ENCODE data around the gene SLC25A18.

The SLC25A18 gene

GRCh38 chr22:17569971-17570511, 6.7 kb downstream of the SLC25A18 start:
- DNase-seq (ENCODE audit: low read depth in 2 of 2), result no peak

DNA sequence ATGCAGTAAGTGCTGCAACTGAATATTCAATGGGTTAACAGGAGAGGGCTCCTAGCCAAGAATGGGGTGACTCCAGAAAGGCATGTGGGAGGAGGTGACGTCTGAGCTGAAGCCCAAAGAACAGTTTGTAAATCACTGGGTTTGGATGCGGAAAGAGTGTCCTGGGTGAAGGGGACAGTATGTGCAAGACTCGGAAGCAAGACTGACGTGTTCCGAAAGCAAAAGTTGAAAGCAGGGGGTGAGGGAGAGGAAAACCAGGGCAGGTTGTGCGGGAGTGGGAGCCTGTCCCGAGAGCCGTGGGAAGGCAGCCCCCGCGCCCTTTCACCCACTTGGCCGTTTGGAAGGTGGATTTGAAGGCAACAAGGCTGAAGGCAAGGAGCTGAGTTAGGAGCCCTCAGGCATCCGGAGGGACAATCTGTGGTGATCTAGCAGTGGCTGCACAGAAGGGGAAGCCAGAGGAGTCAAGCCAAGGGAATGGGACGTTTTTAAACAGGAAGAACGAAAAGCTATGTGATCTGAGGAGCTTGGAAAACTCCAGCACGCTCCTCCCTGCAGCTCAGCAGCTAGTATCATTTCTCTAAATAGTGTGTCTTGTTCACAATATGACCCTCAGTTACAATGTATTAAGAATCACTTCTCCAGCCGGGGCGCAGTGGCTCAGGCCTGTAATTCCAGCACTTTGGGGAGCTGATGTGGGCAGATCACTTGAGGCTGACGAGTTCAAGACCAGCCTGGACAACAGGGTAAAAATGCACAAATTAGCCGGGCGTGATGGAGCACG, 7.7 kb downstream of the SLC25A18 start:
- DNase-seq (ENCODE audit: low read depth in 2 of 2), result no peak

DNA sequence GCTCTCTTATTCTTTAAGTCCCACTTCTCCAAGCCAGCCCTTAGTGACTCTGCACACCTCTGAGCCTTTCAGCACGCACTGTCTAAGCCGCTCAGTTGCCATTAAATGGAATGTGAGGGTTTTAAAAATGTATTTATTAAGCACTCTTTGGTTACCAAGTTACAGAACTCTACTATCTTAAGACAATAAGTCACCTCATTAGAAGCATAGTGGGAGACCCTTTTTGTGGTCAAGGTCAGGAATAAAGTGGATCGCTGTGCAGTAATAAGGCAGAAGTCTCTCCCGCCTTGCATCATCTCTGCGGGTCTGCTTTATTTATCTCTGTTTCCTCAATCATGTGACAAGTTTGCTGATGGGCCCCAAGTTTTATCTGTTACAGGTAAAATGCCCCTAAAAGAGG, 11.9 kb downstream of the SLC25A18 start:
- DNase-seq (ENCODE audit: low read depth in 2 of 2), result no peak

GRCh38 chr22:17575681-17576080, 12.4 kb downstream of the SLC25A18 start:
- no peak for DNase-seq (ENCODE audit: low read depth in 2 of 2)

DNA sequence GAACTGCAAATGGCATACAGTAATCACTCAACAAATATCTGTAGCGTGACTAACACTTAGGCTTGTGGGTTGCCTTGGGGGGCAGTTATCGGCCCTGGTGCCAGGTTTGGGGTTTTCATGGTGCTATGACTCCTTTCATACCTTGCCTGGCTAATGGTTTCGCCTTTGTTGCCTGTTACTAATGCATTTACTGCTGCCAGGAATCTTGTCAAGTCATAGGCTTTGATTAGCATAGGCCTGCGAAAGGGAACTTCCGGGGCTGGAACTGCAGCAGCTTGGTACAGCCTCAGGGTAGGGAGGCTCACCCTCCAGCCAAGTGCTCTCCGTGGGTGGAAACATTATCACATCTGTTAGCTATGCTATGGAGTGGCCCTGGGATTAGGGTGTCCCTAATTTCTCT, 13.2 kb downstream of the SLC25A18 start:
- DNase-seq (ENCODE audit: low read depth in 2 of 2), result no peak

DNA sequence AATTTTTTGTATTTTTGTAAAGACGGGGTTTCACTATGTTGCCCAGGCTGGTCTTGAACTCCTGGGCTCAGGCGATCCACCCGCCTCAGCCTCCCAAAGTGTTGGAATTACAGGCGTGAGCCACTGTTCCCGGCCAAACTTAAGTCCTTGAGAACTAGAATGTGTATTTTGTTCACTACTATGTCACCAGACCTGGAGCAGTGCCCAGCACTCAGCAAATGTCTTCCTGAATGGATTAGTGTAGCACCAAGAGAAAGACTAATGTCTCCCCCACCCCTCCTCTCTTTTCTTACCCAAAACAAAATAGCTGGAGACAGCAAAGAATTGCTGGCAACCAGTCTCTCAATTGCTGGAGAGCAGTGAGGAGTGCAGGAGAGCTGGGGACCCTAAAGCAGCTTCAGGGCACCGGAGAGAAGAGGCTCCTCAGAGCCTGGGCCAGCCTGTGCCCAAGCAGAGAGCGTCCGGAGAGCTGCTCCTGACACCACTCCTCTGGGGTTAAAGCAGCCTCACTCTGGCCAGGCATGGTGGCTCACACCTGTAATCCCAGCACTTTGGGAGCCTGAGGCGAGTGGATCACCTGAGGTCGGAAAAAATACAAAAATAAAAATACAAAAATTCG, 14.9 kb downstream of the SLC25A18 start:
- DNase-seq (ENCODE audit: low read depth in 2 of 2), result no peak

GRCh38 chr22:17579535-17579981, 16.3 kb downstream of the SLC25A18 start:
- DNase-seq (ENCODE audit: low read depth in 2 of 2), result no peak

DNA sequence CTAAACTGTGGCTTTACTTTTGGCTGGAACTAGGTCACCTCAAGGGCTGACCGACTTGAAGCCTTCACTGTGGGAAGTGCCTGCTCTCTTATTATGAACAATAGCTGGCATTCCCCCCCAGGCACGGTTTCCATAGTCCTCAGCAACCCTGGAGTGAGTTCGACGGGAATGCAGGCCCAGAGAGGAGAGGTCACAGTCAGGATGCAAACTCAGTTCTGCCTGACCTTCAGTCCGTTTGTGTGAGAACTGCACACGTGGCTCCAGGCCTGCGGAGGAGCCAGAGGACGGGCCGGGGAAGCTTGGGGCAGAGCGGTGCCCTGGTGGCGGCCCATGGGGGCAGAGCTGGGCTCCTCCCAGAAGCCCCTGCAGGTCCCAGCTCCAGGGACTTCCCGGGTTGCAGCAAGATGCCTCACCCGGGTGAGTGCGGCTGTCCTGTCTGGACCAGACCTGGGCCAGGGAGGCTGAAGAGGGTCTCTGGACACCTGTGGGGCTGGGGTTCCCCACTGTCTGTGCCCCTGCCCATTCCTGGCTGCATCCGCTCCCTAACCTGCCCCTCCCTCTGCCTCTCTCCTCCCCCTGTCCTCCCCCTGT, 17.2 kb downstream of the SLC25A18 start:
- DNase-seq (ENCODE audit: low read depth in 2 of 2), result no peak

GRCh38 chr22:17581056-17581455, 17.8 kb downstream of the SLC25A18 start:
- no peak for DNase-seq (ENCODE audit: low read depth in 2 of 2)

DNA sequence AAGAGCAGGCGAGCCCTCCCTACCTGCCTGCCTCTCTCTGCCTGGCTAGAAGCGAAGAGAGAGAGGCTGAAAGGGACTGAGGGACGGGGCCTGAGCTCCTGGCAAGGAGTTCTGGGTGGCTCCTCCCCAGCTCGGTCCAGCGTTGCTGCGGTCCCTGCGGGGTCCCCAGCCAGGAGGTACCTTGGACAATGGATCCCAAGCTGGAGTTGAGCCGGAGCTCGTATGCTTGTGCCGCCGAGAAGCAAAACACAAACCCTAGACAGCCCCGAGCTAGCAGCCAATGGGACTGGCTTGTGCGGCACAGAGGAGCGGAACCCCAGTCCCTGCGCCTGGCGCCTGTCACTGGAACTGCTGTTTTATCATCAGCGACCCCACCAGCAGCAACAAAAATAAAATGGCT, 18.3 kb downstream of the SLC25A18 start:
- no peak for DNase-seq (ENCODE audit: low read depth in 2 of 2)

DNA sequence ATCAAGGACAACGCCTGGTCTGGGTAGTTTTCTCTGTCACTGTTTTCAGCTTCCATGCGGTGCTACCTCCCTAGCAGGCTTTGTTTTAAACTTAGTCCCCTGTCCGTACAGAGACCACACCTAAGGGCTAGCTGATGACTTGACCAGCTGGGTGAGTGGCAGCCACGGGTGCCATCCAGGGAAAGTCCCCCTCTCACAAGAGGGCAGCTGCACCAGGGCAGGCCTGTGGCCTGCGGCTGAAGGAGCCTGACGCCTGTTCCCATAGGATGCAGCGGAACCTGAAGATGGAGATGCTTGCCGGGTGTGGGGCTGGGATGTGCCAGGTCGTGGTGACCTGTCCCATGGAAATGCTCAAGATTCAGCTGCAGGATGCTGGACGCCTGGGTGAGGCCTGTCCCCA, 19.9 kb downstream of the SLC25A18 start:
- no peak for DNase-seq (ENCODE audit: low read depth in 2 of 2)

DNA sequence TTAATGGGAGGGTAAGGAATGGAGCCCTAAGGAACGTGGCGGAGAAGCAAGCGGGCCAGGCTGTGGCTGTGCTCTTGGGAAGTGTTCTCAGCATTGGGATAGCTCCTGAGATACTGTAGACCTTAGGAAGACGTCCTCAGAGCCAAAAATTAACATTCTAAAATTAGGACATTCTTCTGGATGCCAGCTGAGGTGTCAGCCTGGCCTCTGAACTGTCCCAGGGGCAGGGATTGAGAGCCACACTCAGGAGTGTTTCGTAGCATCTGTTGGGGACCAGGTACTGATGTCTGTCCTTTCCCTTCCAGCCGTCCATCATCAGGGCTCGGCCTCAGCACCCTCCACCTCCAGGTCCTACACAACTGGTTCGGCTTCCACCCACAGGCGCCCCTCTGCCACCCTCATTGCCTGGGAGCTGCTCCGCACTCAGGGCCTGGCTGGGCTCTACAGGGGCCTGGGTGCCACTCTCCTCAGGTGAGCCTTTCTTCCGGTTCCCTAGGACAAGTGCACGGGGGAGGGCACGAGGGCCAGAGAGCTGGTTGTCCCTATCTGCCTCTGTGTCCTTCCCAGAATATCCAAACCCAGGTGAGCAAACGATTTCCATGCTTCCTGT, 23.6 kb downstream of the SLC25A18 start:
- DNase-seq (ENCODE audit: low read depth in 2 of 2), result no peak

DNA sequence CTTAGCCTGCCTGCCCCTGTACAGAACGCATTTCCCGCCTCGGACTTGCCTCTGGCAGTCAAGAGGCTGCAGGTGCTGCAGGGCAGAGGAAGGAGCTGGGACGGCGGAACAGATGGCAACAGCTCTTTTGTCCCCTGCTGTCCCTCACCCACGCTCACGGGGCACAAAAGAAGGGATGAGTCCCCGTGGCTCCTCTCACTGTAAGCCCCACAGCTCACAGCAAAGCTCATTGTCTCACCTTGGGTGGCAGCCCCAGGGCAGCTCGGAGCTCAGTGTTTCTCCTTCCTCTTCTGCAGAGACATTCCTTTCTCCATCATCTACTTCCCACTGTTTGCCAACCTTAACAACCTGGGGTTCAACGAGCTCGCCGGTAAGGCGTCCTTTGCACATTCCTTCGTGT, 24.3 kb downstream of the SLC25A18 start:
- DNase-seq (ENCODE audit: low read depth in 2 of 2), result no peak

DNA sequence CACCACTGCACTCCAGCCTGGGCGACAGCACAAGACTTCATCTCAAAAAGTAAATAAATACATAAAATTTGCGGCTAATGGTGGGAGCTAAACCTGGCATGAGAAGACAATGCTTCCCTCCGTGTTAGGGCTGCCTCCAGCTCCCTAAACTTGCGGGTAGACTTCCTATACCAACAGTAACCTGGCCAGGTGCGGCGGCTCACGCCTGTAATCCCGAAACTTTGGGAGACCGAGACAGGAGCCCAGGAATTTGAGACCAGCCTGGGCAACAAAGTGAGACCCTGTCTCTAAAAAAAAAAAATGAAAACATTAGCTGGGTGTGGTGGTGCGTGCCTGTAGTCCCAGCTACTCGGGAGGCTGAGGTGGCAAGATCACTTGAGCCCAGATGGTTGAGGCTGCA, 25.3 kb downstream of the SLC25A18 start:
- no peak for DNase-seq (ENCODE audit: low read depth in 2 of 2)

- no peak for DNase-seq (ENCODE audit: low read depth in 2 of 2)
These were observed 26.6 kb downstream of the SLC25A18 start for GRCh38 chr22:17589810-17590375.

GRCh38 chr22:17590586-17590985, 27.3 kb downstream of the SLC25A18 start:
- DNase-seq (ENCODE audit: low read depth in 2 of 2), result no peak

DNA sequence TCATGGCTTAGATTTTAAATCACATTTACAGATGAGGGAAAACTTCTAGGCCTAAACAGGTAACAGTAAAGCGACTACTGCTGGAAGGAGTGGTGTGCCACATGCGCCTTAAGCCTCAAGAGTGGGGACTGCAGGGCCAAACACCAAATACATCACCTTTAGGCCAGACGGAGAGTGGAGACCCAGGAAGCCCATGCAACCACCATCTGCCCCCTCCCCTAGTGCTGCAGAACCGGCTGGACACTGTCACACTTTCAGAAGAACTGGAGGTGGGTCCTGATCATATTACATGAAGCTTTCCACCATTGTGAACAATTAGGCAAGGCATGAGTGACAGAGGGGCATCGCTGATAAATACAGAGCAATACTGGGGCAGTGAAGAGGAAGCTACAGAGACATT, 28.9 kb downstream of the SLC25A18 start:
- no peak for DNase-seq (ENCODE audit: low read depth in 2 of 2)

DNA sequence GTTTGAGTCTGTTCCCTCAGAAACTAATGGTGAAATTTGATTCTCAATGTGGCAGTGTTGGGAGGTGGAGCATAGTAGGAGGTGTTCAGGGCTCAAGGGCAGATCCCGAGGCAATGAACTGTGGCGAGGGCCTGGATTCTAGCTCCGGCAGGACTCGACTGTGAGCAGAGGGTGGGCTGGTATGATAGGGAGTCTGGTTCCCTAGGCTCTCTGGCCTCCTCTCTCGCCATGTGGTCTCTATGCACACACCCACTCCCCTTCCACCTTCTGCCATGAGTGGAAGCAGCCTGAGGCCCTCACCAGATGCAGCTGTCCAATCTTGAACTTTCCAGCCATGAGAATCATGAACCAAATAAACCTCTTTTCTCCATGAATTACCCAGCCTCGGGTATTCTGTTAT, 32.9 kb downstream of the SLC25A18 start:
- DNase-seq (ENCODE audit: low read depth in 2 of 2), result no peak

DNA sequence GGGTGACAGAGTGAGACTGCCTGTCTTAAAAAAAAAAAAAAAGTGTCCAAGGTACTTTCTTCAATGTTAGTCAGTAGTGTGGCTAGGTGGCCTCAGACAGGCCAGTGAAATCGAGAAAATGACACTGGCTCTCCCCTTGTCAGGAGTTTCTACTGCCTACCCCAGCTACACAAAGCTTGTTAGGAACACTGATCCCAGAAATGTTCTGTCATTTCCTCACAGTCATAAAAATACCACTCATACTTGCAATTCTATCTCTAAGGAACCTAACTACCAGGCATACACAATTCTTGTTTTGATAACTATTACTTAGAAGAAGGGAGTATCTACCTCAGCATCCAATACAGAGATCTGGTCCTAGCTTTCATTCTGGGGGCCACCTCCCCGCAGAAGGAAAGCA, 33.9 kb downstream of the SLC25A18 start:
- DNase-seq (ENCODE audit: low read depth in 2 of 2), result no peak

- no peak for DNase-seq (ENCODE audit: low read depth in 2 of 2)
These were observed 35.0 kb downstream of the SLC25A18 start for GRCh38 chr22:17598318-17598717.

GRCh38 chr22:17601031-17601430, 37.7 kb downstream of the SLC25A18 start:
- DNase-seq (ENCODE audit: low read depth in 2 of 2), result no peak

DNA sequence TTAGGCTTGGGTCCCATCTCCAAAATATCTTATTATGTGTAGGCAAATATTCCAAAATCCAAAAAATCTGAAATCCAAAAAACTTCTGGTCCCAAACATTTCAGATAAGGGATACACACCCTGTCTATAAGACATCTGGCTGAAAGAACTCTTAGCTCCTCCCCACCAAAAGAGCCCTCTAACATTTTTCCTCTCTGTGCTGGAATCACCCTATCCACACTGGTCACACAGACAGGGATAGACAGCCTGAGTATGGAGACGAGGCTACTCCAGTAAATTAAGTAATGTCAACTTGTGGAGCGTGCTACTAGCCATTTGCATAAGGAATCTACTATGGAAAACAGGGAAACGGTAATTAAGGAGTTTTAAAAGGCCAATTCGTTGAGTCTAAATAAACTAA, 40.4 kb downstream of the SLC25A18 start:
- DNase-seq (ENCODE audit: low read depth in 2 of 2), result no peak

All from stimulated activated CD8-positive, alpha-beta memory T cell treated with anti-CD3 and anti-CD28 coated beads, Interleukin-2, amount 100 ng/mL, for 48 hours (primary cell).